Tibial nerve (tissue), 4 donors: ENCODE measurements around the gene CEP112. TPM values are rescaled to one million over a fixed set of nuclear protein-coding genes. Genes with fewer than 3 reads are reported as not detected.
"Not testable (repeated sequence)": the region's sequence is repeated elsewhere in the genome, so short reads cannot be mapped to it uniquely, and the experiment has no call there.

Source experiments
- DNase-seq, 2 donors: peaks; one replicate each; pipeline ENCODE4 v3.0.0-alpha.2; 2019; ENCODE audit warnings: low spot score in 2 of 2
- H3K27ac ChIP-seq, 4 donors: fragments of 200-600 bp; sonication (generic) in 3 of 4; one replicate each; pipeline ENCODE4 v1.5.1; 2017 to 2019; ENCODE audit warnings: mild to moderate bottlenecking in 1 of 4
- H3K27me3 ChIP-seq, 2 donors: fragments of 200-600 bp; sonication (generic) in 1 of 2; one replicate each; pipeline versions ENCODE4 v1.5.1 to v1.6.0; 2017 to 2019
- H3K36me3 ChIP-seq, 3 donors: fragments of 200-600 bp; sonication (generic); one replicate each; pipeline ENCODE4 v1.5.1; 2018 to 2019
- H3K4me1 ChIP-seq, 4 donors: fragments of 200-600 bp; sonication (generic) in 3 of 4; one replicate each; pipeline ENCODE4 v1.5.1; 2017 to 2019
- H3K4me3 ChIP-seq, 4 donors: fragments of 200-600 bp; sonication (generic) in 3 of 4; one replicate each; pipeline ENCODE4 v1.5.1; 2017 to 2019; ENCODE audit warnings: mild to moderate bottlenecking in 1 of 4, moderate library complexity in 1 of 4
- H3K9me3 ChIP-seq, 4 donors: fragments of 200-600 bp; sonication (generic) in 3 of 4; one replicate each; pipeline ENCODE4 v1.5.1; 2017 to 2019
- CTCF ChIP-seq, 5 experiments: fragments of 200-600 bp in 3 of 5; fragments of 450-650 bp in 2 of 5; sonication (generic) in 3 of 5; IDR thresholded peaks; one replicate each; pipeline ENCODE4 v1.5.1; 2016 to 2019; ENCODE audit warnings: antibody characterized with exemption in 5 of 5, mild to moderate bottlenecking in 3 of 5, moderate library complexity in 2 of 5
- EP300 ChIP-seq, 2 donors: sonication (generic); formaldehyde crosslinking; IDR thresholded peaks; one replicate each; pipeline ENCODE4 v1.6.1; 2017; ENCODE audit warnings: antibody characterized with exemption in 2 of 2, mild to moderate bottlenecking in 1 of 2
- POLR2A ChIP-seq, 2 donors: fragments of 450-650 bp; IDR thresholded peaks; one replicate each; pipeline ENCODE4 v1.6.1; 2017; ENCODE audit warnings: antibody characterized with exemption in 2 of 2, mild to moderate bottlenecking in 2 of 2, moderate library complexity in 2 of 2
- WGBS, 2 donors: methylation state at CpG; one replicate each; pipeline ENCODE4 v1.1.5; 2018; 5-methylcytosine and 5-hydroxymethylcytosine counted together
- total RNA-seq, 4 donors: library from RNA; depleted of rRNA; stranded (reverse); fragments of >200 nt; gene quantifications; one replicate each; pipeline ENCODE4 v1.1.0, GENCODE V29; 2016

The CEP112 gene
- total RNA-seq, 4 donors from 2014 or later = 26.0 to 46.8 (median 34.2) TPM

DNA sequence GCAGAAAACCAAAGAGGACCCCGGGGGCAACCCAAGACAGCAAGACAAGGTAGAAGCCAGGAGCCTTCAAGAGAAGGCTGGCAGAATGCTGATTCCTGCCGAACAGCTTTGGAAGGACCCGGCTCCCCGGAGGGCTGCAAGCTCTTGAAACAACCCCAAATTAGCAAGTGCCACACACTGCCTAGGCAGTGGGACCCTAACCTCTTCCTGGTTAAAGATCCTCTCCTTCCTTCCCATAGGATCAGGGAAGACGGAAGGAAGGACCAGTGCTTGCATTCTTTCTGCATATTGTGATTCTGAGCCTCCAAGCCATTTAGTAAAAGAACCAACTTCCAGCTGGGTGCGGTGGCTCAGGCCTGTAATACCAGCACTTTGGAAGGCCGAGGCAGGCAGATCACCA is 508.5 kb downstream of the CEP112 start:
- H3K9me3 ChIP-seq = no peaks in the 10 kb centered on the region
- no peak overlapping the region for H3K27ac ChIP-seq
- whole genome bisulfite sequencing, 2 donors = 82 to 91% methylated on average over 7 of the region's 7 CpGs
- H3K4me3 ChIP-seq = no peak overlapping the region
- H3K27me3 ChIP-seq = no peaks in the 10 kb centered on the region
- peaks cover 0 to 4% (median 0%) of the 10 kb centered on the region in 3 donors for H3K36me3 ChIP-seq
- TF ChIP-seq POLR2A (IDR thresholded peaks at IDR 0.05) (no peak), CTCF (IDR thresholded peaks at IDR 0.05) (no peak), EP300 (IDR thresholded peaks at IDR 0.05) (no peak)
- H3K4me1 ChIP-seq = peaks cover 0 to 6% (median 0%) of the 10 kb centered on the region in 4 donors
- no peak for DNase-seq

GRCh38 chr17:65681763-65682162 is 510.2 kb downstream of the CEP112 start:
- not testable (repeated sequence) for DNase-seq, H3K4me1 ChIP-seq, H3K27me3 ChIP-seq, H3K4me3 ChIP-seq, H3K36me3 ChIP-seq, H3K27ac ChIP-seq, H3K9me3 ChIP-seq
- WGBS, 2 donors = 80 to 91% methylated on average over 5 of the region's 5 CpGs

DNA sequence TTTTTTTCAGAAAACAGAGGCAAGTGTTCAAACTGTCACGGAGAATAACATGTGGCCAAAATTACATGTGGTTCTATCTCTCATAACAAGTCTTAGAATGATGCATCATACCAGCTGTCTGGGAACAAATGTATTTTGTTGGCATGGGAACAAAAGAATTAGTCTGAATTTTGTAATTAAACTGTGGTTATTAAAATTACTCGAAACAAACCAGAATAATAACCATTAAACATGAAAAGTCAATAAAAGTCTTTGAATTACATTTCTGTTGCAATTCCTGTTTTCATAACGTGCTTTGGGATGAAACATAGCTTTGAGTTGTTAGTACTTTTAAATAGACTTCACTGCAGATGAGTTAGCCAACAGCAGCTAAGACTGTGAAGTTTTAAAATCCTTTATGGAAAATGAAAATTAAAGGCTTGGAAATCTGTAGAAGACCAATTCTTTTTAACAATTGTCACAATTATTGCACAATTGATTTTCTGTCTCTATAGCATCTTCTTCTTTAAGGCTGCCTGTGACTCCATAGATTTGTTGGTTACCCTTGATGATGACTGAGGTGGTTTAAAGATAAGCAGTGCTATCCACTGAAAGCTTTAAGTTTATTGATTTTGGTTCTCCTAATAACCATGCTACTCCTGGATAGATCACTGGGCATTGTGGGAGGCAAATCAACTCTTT is 512.6 kb downstream of the CEP112 start:
- no peak overlapping the region for H3K4me3 ChIP-seq
- H3K27me3 ChIP-seq = no peaks in the 10 kb centered on the region
- H3K9me3 ChIP-seq = no peaks in the 10 kb centered on the region
- DNase-seq = no peak
- TF ChIP-seq POLR2A (IDR thresholded peaks at IDR 0.05) = no peak
- TF ChIP-seq EP300 (IDR thresholded peaks at IDR 0.05) = no peak
- TF ChIP-seq CTCF (IDR thresholded peaks at IDR 0.05) = no peak
- no peak overlapping the region for H3K27ac ChIP-seq
- H3K4me1 ChIP-seq = peaks cover 0 to 6% (median 0%) of the 10 kb centered on the region in 4 donors
- WGBS, 2 donors = 43 to 51% methylated on average over 3 of the region's 3 CpGs
- no peaks in the 10 kb centered on the region for H3K36me3 ChIP-seq

GRCh38 chr17:65678546-65678945 is 513.4 kb downstream of the CEP112 start:
- 47 to 54% methylated on average over 9 of the region's 9 CpGs for WGBS, 2 donors
- no peaks in the 10 kb centered on the region for H3K36me3 ChIP-seq
- peaks cover 0 to 6% (median 0%) of the 10 kb centered on the region in 4 donors for H3K4me1 ChIP-seq
- no peaks in the 10 kb centered on the region for H3K9me3 ChIP-seq
- no peak for DNase-seq
- no peak overlapping the region for H3K27ac ChIP-seq
- no peak for TF ChIP-seq POLR2A (IDR thresholded peaks at IDR 0.05)
- TF ChIP-seq CTCF (IDR thresholded peaks at IDR 0.05) = no peak
- TF ChIP-seq EP300 (IDR thresholded peaks at IDR 0.05) = no peak
- H3K4me3 ChIP-seq = no peak overlapping the region
- H3K27me3 ChIP-seq = no peaks in the 10 kb centered on the region

DNA sequence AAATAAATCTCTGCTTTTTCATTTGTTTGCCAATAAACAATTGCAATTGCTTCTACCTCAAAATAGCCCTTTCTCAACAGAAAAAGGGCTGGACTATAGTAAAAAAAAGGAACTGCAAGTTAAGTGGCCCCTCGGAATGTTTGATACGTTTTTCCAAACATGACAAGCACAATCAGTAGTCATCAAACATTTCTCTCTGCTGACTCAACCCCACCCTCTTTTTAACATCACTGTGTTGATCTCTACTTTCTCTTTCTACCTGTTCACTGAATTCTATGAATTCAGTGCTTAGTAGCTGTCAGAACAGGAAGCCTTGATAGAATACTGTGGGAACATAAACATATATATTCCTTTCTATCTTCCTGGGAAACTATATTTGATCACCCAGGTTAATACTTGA is 514.0 kb downstream of the CEP112 start:
- Histone ChIP-seq H3K4me1 (peaks cover 0 to 6% (median 0%) of the 10 kb centered on the region in 4 donors), H3K36me3 (no peaks in the 10 kb centered on the region), H3K27ac (no peak overlapping the region), H3K4me3 (no peak overlapping the region), H3K9me3 (no peaks in the 10 kb centered on the region), H3K27me3 (no peaks in the 10 kb centered on the region)
- 82 to 87% methylated on average over 2 of the region's 2 CpGs for WGBS, 2 donors
- TF ChIP-seq EP300 (IDR thresholded peaks at IDR 0.05) = no peak
- no peak for TF ChIP-seq CTCF (IDR thresholded peaks at IDR 0.05)
- no peak for TF ChIP-seq POLR2A (IDR thresholded peaks at IDR 0.05)
- no peak for DNase-seq
